Psoas muscle (tissue), 8 donors: ENCODE data around the gene RRAS2. TPM values are rescaled to one million over a fixed set of nuclear protein-coding genes. Genes with fewer than 3 reads are reported as not detected.

Experiments
- ATAC-seq, 4 donors: fragments of 200-7000 bp; cut with Tn5 transposase; one replicate each; pipeline ENCODE4 v1.9.1; 2020; ENCODE audit warnings: moderate library complexity in 3 of 4, mild to moderate bottlenecking in 2 of 4
- DNase-seq, 2 donors: peaks; one replicate each; pipeline ENCODE4 v3.0.0-alpha.2; 2020
- H3K27ac ChIP-seq: fragments of 200-600 bp; one replicate; pipeline ENCODE4 v1.8.0; 2022
- H3K27me3 ChIP-seq, 3 donors: fragments of 200-600 bp in 1 of 3; one replicate each; pipeline versions ENCODE4 v1.6.1 to v1.8.0; 2013 to 2022; ENCODE audit warnings: low read length in 2 of 3, mild to moderate bottlenecking in 2 of 3, moderate library complexity in 1 of 3; ENCODE audit not compliant: insufficient read depth in 3 of 3
- H3K36me3 ChIP-seq, 2 donors: fragments of 200-600 bp in 1 of 2; one replicate each; pipeline versions ENCODE4 v1.6.1 to v1.8.0; 2013 to 2022; ENCODE audit warnings: low read depth in 1 of 2, mild to moderate bottlenecking in 1 of 2, moderate library complexity in 1 of 2; ENCODE audit not compliant: insufficient read depth in 1 of 2
- H3K4me1 ChIP-seq: fragments of 200-600 bp; one replicate; pipeline ENCODE4 v1.8.0; 2022
- H3K4me3 ChIP-seq: fragments of 200-600 bp; one replicate; pipeline ENCODE4 v1.8.0; 2022; ENCODE audit warnings: mild to moderate bottlenecking
- H3K9me3 ChIP-seq: fragments of 200-600 bp; one replicate; pipeline ENCODE4 v1.8.0; 2022
- WGBS, 3 donors: extraction: QIAGEN DNeasy Blood & Tissue Kit; methylation state at CpG; one replicate each; pipeline versions ENCODE4 v1.1.6 to v1.1.7; 2013; 5-methylcytosine and 5-hydroxymethylcytosine counted together
- intact Hi-C, 2 donors: fragments of 100-400 bp; cut with DNase I; formaldehyde crosslinking; loops; one replicate each; pipeline versions ENCODE4 v1.11.0 to v1.14.2; 2022
- polyA plus RNA-seq, 3 donors: library from polyadenylated mRNA; stranded (reverse); fragments of 200-250 nt; gene quantifications; one replicate each; pipeline ENCODE4 v1.2.3, GENCODE V29; 2013
- total RNA-seq, 4 donors: library from RNA; stranded (reverse); fragmentation: NEBNext Ultra II Directional in 2 of 4; extraction: Animal tissue kit (Norgen Biotek cat#: 25700) in 2 of 4; gene quantifications; one replicate each; pipeline versions ENCODE4 v1.2.1 to v1.2.4, GENCODE V29; 2021 to 2023
- TF ChIP-seq, protein P1 (sequence below): fragments of 200-600 bp; IDR thresholded peaks from one replicate; pipeline ENCODE4 v1.8.0; 2022; ENCODE audit warnings: antibody characterized with exemption
- donor health status: healthy with polysubstance abuse.
- donor health status: DM: no; HTN: no; CAD: no; lungs with moderate emphysema.
- donor health status: Bipolar disorder and iron deficiency.
- donor health status: healthy.
- donor health status: DM: yes; HTN: yes; CAD: no.
- donor health status: DM: no; HTN: no; CAD: no.
- donor health status: DM: no; HTN: no; CAD: no.
- donor health status: DM: yes; HTN: yes; CAD: no.

Gene RRAS2
- total and polyA plus RNA-seq, 7 donors: 44.3 to 89.8 (median 54.0) TPM

DNA sequence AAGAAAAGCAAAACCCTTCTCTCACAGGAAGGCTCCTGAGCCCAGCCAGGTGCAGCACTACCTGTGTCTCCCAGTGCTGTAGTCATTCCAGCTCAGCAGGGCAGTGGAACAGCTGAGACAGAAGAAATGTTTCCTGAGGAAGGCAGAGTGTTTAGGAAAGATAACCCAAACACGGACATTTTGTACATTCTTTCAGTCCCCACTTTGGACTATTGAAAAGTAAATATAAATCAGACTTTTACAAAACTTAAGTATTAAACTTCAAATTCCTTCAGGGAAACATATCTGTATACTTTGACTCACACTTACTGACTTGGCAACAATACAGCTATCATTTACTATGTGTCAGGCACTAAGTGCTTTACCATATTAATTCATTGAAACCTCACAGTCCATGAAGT lies 40.4 kb downstream of the RRAS2 start:
- ATAC-seq (peak in 2 of 4 donors; percentile 25 to 33), DNase-seq (no peak)
- TF ChIP-seq, protein P1, sequence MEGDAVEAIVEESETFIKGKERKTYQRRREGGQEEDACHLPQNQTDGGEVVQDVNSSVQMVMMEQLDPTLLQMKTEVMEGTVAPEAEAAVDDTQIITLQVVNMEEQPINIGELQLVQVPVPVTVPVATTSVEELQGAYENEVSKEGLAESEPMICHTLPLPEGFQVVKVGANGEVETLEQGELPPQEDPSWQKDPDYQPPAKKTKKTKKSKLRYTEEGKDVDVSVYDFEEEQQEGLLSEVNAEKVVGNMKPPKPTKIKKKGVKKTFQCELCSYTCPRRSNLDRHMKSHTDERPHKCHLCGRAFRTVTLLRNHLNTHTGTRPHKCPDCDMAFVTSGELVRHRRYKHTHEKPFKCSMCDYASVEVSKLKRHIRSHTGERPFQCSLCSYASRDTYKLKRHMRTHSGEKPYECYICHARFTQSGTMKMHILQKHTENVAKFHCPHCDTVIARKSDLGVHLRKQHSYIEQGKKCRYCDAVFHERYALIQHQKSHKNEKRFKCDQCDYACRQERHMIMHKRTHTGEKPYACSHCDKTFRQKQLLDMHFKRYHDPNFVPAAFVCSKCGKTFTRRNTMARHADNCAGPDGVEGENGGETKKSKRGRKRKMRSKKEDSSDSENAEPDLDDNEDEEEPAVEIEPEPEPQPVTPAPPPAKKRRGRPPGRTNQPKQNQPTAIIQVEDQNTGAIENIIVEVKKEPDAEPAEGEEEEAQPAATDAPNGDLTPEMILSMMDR: no peak
- intact Hi-C loops: no loop called here
- WGBS, 3 donors: 67 to 83% (median 70%) methylated on average over 1 of the region's 1 CpG
- Histone ChIP-seq H3K36me3 (no peaks in the 10 kb centered on the region), H3K4me3 (no peak overlapping the region), H3K4me1 (peaks cover 32% of the 10 kb centered on the region), H3K9me3 (no peaks in the 10 kb centered on the region), H3K27me3 (no peaks in the 10 kb centered on the region), H3K27ac (no peak overlapping the region)

DNA sequence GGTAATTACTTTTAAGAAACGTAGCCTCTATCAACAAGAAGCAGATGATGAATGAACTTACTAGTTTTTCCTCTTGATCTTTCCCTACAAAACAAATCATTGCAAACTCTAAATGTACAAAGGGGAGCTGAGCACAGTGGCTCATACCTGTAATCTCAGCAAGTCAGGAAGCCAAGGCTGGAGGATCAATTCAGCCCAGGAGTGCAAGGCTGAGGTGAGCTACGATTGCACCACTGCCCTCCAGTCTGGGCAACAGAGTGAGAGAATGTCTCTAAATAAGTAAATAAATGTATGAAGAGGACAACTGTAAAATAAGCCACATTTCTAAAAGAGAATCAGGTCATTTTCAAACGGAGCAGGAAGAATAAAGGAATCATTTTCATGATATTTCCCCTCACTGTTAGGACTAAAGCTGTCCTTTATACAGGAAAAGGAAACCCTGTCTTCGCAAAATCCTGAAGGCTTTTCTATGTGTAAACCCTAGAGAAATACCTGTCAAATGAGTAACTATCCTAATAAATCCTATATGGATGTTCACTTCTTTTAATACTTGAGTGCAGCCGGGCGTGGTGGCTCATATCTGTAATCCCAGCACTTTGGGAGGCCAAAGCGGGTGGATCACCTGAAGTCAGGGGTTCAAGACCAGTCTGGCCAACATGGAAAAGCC lies 41.2 kb downstream of the RRAS2 start:
- no peak for DNase-seq
- 75 to 85% (median 83%) methylated on average over 7 of the region's 7 CpGs for WGBS, 3 donors
- H3K9me3 ChIP-seq: no peaks in the 10 kb centered on the region
- no peaks in the 10 kb centered on the region for H3K36me3 ChIP-seq
- intact Hi-C loops: no loop called here
- H3K4me1 ChIP-seq: peaks cover 40% of the 10 kb centered on the region
- no peak overlapping the region for H3K4me3 ChIP-seq
- peak in 1 of 4 donors; percentile 49 for ATAC-seq
- TF ChIP-seq, protein P1: no peak
- H3K27ac ChIP-seq: no peak overlapping the region
- H3K27me3 ChIP-seq: no peaks in the 10 kb centered on the region

DNA sequence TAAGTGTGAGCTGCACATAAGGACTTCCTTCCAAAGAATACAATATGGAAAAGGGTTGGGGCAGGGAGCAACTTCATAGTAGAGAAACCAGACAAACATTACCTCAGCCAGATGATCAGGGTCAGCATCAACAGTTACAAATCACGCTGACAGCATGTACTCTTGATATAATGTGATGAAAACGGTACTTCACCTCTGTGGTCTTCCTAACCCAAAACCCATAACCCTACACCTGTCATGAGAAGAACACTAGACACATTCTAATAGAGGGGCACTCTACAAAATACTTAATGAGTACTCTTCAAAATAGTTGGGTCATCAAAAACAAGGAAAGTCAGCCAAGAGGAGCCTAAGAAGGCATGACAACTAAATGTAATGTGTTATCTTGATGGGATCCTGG lies 43.9 kb downstream of the RRAS2 start:
- TF ChIP-seq, protein P1: no peak
- Histone ChIP-seq H3K4me1 (peaks cover 41% of the 10 kb centered on the region), H3K9me3 (no peaks in the 10 kb centered on the region), H3K36me3 (no peaks in the 10 kb centered on the region), H3K4me3 (no peak overlapping the region), H3K27me3 (no peaks in the 10 kb centered on the region), H3K27ac (no peak overlapping the region)
- ATAC-seq (no peak), DNase-seq (no peak)
- WGBS, 3 donors: 87 to 92% (median 91%) methylated on average over 2 of the region's 2 CpGs
- intact Hi-C loops: no loop called here

DNA sequence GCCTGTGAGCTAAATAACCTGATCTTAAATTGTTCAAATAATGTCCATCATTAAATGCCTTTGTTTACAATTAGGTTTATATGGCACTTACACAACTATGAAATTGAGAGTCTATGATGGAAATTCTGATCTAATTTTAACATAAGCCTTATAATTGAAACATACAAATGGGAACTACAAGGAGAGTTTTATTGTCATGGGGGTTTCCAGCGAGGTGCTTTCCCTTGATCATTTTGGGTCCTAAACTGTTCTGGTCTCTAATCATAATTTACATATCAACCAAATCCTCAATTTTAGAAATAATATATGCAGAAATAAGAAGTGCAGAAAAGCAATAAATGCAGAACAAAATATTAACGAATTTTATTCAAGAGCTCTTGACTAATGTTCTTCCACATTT lies 44.9 kb downstream of the RRAS2 start:
- ATAC-seq (no peak), DNase-seq (no peak)
- no peaks in the 10 kb centered on the region for H3K9me3 ChIP-seq
- intact Hi-C loops: no loop called here
- no peaks in the 10 kb centered on the region for H3K36me3 ChIP-seq
- H3K27me3 ChIP-seq: no peaks in the 10 kb centered on the region
- no peak overlapping the region for H3K27ac ChIP-seq
- H3K4me1 ChIP-seq: peaks cover 50% of the 10 kb centered on the region
- WGBS, 3 donors: 62 to 86% (median 68%) methylated on average over 2 of the region's 2 CpGs
- H3K4me3 ChIP-seq: no peak overlapping the region
- TF ChIP-seq, protein P1: no peak
